AG04450 (cell line): ENCODE results near the gene CNTNAP5. TPM values are rescaled to one million over a fixed set of nuclear protein-coding genes. Genes with fewer than 3 reads are reported as not detected.

Experiments
- CTCF ChIA-PET: fragments of 300-600, 350-600 bp; formaldehyde crosslinking; extraction: SDS; loops from one replicate; lab custom pipeline; 2022; ENCODE audit warnings: antibody characterized with exemption, inconsistent platforms; lab: Charles Lee
- POLR2A ChIA-PET: fragments of 350-600 bp; formaldehyde crosslinking; extraction: SDS; loops from one replicate; lab custom pipeline; 2021; ENCODE audit warnings: antibody characterized with exemption, inconsistent platforms; lab: Yijun Ruan, JAX
- DNase-seq: peaks from one replicate; pipeline ENCODE4 v3.0.0-alpha.2; 2011; ENCODE audit warnings: low read depth, low spot score
- H3K27ac ChIP-seq: one replicate; pipeline ENCODE4 v1.5.1; 2012; ENCODE audit warnings: low read depth, low read length, control low read depth
- H3K27me3 ChIP-seq: one replicate; pipeline ENCODE4 v1.6.0; 2012; ENCODE audit warnings: low read length; ENCODE audit not compliant: control insufficient read depth, insufficient read depth
- H3K4me3 ChIP-seq: 2 replicates; pipeline ENCODE4 v1.5.1; 2011; ENCODE audit warnings: mild to moderate bottlenecking, low read depth, low read length, control low read depth
- H3K9me3 ChIP-seq: 2 replicates; pipeline ENCODE4 v1.5.1; 2012; ENCODE audit warnings: low read length; ENCODE audit not compliant: control insufficient read depth, insufficient read depth
- polyA plus RNA-seq: library from polyadenylated mRNA; depleted of rRNA; stranded (reverse); fragments of >200 nt; gene quantifications from 2 replicates; pipeline ENCODE4 v1.2.3, GENCODE V29; 2011
- TF ChIP-seq, protein P1 (sequence below): IDR thresholded peaks from 2 replicates; pipeline ENCODE4 v1.5.1; 2011; ENCODE audit warnings: low read depth, low read length, control low read depth, inconsistent platforms

CNTNAP5 gene
- polyA plus RNA-seq, 1 experiment, result not detected

DNA sequence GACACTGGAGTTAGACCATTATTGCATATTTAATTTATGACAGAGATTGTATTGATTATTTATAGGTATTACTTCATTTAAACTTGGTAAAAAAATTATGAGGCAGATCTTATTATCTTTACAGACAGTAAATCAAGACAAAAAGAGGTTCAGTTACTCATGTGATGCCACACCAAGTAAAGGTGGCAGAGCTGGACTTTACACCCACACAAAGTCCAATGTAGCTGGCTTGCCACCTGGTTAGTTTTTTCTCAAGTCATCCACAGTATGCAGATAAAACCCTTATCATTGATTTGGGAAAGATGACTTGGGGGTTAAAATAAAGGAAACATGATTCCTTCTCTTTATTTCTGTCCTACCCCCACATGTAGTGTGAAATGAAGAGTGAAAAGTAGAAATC lies 137.2 kb downstream of the CNTNAP5 start:
- ChIA-PET POLR2A (no interaction called here), CTCF (no interaction called here)
- Histone ChIP-seq H3K27ac (no peak overlapping the region), H3K4me3 (no peak overlapping the region), H3K27me3 (no peaks in the 10 kb centered on the region), H3K9me3 (no peaks in the 10 kb centered on the region; the same call in 1 of the 2 replicates)
- no peak for DNase-seq
- TF ChIP-seq, protein P1, sequence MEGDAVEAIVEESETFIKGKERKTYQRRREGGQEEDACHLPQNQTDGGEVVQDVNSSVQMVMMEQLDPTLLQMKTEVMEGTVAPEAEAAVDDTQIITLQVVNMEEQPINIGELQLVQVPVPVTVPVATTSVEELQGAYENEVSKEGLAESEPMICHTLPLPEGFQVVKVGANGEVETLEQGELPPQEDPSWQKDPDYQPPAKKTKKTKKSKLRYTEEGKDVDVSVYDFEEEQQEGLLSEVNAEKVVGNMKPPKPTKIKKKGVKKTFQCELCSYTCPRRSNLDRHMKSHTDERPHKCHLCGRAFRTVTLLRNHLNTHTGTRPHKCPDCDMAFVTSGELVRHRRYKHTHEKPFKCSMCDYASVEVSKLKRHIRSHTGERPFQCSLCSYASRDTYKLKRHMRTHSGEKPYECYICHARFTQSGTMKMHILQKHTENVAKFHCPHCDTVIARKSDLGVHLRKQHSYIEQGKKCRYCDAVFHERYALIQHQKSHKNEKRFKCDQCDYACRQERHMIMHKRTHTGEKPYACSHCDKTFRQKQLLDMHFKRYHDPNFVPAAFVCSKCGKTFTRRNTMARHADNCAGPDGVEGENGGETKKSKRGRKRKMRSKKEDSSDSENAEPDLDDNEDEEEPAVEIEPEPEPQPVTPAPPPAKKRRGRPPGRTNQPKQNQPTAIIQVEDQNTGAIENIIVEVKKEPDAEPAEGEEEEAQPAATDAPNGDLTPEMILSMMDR, result no peak

DNA sequence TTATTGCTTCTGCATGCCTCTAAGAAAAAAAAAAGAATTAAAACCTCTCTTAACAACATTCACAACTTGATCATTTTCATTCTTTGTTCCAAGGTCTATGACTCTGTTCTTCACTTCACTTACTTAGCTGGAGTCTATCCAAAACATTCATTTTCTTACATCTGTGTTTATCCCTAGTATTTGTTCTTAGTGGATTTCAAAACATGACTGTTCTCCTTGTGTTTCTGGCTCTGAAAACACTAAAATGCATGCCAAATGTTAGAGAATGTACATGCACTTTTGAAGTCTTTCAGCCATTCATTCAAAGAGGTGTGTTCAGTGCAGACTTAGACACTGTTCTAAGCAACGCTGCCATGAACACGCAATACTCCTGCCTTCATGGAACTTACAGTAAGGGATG lies 138.8 kb downstream of the CNTNAP5 start:
- H3K9me3 ChIP-seq, result no peaks in the 10 kb centered on the region; the same call in 1 of the 2 replicates
- CTCF ChIA-PET, result no interaction called here
- no peak overlapping the region for H3K4me3 ChIP-seq
- POLR2A ChIA-PET, result no interaction called here
- TF ChIP-seq, protein P1, result no peak
- DNase-seq, result no peak
- H3K27ac ChIP-seq, result no peak overlapping the region
- H3K27me3 ChIP-seq, result no peaks in the 10 kb centered on the region

DNA sequence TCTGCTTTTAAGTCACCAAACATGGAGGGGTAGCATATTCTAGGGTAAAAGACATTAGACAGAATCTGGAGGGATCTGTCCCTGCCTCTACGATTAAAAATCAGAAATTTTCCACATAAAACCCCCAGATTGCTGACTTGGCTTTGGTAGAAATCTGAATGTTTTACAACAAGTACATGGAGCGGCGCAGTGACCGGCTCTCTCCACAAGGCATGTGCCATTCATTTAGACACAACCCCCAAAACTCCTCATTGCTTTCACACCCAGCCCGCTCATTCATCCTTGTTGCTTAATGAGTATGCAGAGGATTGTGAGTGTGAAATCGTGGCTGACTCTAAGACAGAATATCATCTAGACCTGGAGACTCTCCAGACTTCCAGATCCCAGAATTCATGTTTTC lies 140.6 kb downstream of the CNTNAP5 start:
- CTCF ChIA-PET, result no interaction called here
- POLR2A ChIA-PET, result no interaction called here
- H3K4me3 ChIP-seq, result no peak overlapping the region
- TF ChIP-seq, protein P1, result no peak
- peaks cover 3% of the 10 kb centered on the region; the same call in 1 of the 2 replicates for H3K9me3 ChIP-seq
- no peak overlapping the region for H3K27ac ChIP-seq
- DNase-seq, result no peak
- H3K27me3 ChIP-seq, result no peaks in the 10 kb centered on the region

DNA sequence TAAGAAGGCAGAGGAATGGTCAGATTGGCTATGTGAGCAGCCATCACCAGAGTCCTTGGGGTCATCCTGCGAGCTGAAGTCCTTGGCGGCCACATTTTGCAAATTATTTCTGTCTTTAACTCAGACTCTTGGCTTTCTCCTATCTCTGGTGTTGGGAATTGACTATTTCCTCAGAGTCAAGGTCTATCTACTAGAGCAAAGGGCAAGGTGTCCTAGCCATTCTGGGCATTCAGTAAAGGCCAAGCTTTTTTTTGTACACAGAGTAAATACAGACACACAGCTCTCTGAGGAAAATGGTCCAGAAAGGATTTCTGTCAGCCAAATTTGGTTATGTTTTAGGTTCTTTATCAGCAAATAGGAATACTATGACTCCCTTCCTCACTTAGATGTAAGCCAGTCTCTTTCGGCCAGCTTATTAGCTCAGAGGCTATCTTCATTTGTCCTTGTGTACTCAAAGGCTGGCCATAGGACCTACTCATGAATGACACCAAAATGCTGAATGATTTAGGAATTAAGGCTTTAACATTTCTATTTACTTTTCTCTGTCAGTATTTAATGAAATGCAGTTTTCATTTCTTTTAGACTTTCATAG lies 146.5 kb downstream of the CNTNAP5 start:
- TF ChIP-seq, protein P1, result no peak
- no peak for DNase-seq
- ChIA-PET POLR2A (no interaction called here), CTCF (no interaction called here)
- H3K27me3 ChIP-seq, result no peaks in the 10 kb centered on the region
- no peak overlapping the region for H3K4me3 ChIP-seq
- H3K9me3 ChIP-seq, result peaks cover 9% of the 10 kb centered on the region; the same call in 1 of the 2 replicates
- H3K27ac ChIP-seq, result no peak overlapping the region

DNA sequence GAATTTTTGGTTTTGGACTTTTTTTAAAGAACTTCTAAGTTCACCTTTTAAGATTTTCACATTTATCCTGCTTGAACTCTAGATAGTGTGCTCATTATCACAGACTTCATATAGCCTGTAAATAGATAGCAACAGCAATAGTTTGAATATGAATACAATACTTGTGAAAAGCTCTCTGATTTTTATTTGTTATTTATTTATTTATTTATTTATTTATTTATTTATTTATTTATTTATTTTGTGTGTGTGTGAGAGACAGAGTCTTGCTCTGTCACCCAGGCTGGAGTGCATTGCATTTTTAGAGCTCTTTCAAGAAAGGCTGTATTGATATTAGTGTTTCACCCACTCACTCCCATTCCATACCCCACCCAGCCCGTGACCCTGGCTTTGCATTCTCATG lies 153.6 kb downstream of the CNTNAP5 start:
- H3K9me3 ChIP-seq, result peaks cover 8% of the 10 kb centered on the region; the same call in 1 of the 2 replicates
- ChIA-PET POLR2A (no interaction called here), CTCF (no interaction called here)
- no peaks in the 10 kb centered on the region for H3K27me3 ChIP-seq
- TF ChIP-seq, protein P1, result no peak
- H3K27ac ChIP-seq, result no peak overlapping the region
- DNase-seq, result no peak
- no peak overlapping the region for H3K4me3 ChIP-seq
